ENCODE results near the gene CHAD.
"Not testable (repeated sequence)": the region's sequence is repeated elsewhere in the genome, so short reads cannot be mapped to it uniquely, and the experiment has no call there.

CHAD gene

GRCh38 chr17:50492214-50492613, 23.5 kb upstream of the CHAD start:
- DNase-seq, result no peak

GRCh38 chr17:50491505-50491904, 22.8 kb upstream of the CHAD start:
- DNase-seq, result no peak

DNA sequence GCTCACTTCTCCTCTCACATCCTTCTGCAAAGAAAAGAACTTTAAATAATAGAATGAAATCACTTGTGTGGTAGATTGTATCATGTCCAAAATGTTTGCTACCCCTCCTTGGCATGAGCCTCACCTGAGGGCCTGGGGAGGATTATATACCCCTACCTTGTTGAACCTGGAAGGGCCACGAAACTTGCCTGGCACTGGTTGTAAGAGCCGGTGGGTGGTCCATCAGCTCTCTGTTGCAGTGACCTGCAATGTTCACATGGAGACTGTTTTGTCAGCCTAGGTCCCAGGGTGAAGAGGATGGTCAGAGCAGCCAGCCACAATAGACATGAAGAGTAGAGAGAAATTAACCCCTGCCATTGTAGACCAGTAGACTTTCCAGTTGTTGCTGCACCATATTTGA, 20.2 kb upstream of the CHAD start:
- DNase-seq, result no peak

- DNase-seq, result no peak
Observed at GRCh38 chr17:50487213-50488096, 18.8 kb upstream of the CHAD start.

DNA sequence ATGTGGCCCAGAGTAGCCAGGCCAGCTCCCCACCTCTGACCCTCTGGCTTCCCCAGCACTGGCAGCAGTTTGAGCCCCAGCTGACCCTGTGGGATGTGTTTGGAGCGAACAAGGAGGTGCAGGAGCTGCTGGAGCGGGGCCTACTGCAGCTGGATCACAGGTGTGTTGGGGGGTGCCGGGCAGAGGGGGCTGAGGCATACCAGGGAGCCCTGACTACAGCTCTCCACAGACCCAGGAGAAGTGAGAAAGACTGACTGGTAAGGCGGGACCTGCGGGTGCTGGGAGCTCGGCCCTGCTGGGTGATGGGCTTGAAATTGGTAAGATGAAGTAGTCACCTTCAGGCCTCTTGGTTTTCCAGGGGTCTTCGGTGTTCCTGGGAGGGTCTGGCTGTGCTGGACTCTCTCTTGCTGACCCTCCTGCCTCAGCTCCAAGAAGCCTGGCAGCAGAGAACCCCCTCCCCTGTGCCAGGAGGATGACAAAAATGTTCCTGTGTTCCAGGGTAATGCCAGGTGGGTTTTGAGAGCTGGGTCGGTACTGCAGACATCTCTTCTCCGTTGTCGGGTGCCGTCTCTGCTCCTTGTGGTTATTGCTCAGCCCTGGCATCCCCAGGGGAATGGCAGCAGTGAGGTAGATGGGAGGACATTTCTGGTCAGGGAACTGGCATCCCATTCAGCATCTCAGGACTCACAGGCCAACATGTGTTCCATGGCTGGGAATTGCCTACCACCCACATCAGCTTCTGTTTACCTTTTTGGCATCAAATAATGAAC, 15.9 kb upstream of the CHAD start:
- DNase-seq, result no peak

- no peak for DNase-seq
Observed at GRCh38 chr17:50483266-50483665, 14.6 kb upstream of the CHAD start.

- peak; percentile 68 for DNase-seq
Observed at GRCh38 chr17:50482516-50482915, 13.8 kb upstream of the CHAD start.

GRCh38 chr17:50482110-50482509, 13.4 kb upstream of the CHAD start:
- DNase-seq, result no peak

GRCh38 chr17:50481648-50482047, 13.0 kb upstream of the CHAD start:
- DNase-seq, result no peak

DNA sequence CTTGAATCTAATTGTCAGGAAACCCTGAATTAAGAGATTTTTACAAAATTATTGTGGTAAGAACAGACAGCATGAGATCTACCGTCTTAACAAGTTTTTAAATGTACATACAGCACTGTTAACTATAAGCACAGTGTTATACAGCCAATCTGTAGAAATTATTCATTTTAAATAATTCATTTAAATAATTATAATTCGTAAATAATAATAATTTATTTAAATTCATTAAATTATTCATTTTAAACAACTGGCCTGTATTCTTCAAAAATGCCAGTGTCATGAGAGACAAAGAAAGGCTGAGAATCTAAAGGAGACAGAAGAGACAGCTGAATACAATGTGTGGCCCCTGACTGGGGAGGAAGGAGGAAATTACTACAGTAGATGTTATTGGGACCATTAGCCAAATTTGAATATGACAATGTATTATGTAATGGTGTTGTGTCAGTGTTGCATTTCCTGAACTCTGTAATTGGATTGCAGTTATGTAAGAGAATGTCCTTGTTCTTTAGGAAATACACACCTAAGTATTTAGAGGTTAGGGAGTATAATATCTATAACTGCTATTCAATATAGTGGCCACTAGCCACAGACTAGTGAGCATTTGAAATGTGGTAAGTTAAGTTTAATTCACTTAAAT, 12.3 kb upstream of the CHAD start:
- no peak for DNase-seq

DNA sequence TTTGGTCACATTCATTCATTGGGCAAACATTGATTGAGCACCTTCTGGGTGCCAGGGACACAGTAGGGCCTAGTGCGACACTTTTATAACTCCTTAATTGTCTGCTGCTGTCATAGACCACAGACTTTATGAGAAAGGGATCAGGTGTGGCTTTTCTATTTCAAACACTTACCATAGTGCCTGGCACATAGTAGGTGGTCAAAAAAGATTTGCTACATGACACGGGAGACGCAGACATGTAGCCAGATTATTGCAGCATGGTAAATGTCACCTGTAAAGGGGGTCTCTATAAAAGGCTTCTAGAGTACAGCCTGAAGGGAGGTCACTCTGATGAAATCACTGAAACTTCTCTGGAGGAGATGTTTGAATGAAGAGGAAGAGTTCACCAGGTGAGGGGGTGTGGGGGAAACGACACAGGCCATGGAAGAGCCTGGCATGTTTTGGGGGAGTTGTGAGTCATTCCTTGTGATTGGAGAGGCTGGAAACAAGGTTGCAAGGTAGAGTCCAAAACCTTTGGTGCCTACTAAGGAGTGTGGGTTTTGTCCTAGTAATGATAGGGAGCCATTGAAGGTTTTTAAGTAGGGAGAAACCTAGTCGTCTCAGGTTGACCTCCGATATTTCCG, 11.6 kb upstream of the CHAD start:
- no peak for DNase-seq

DNA sequence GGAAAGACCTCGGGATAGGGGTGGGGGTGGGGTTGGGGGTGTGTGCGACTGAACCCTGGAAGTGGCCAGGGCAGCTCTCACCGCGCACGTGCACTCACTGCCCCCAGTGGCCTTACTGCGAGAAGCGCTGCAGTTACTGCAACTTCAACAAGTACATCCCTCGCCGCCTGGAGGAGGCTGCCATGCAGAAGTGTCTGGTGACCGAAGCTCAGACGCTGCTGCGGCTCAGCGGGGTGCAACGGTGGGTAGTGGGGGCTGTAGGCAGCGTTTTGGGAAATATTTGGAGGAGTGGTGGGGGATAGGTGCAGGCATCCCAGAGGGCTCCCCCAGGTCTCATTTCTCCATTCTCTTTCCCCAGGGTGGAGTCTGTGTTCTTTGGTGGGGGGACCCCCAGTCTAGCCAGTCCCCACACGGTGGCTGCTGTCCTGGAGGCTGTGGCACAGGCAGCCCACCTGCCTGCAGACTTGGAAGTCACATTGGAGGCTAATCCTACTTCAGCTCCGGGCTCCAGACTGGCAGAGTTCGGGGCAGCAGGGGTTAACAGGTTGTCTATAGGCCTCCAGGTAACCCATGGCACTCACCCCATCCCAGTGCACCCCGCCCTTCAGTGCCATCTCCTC, 11.0 kb upstream of the CHAD start:
- DNase-seq, result peak; percentile 68

GRCh38 chr17:50478391-50479381, 10.0 kb upstream of the CHAD start, which contains the start of gene RSAD1:
Gene RSAD1, plus strand, starts transcription at chr17:50478860. Its CDS starts 25 bp downstream, at chr17:50478885.
- peak; percentile 86 for DNase-seq

GRCh38 chr17:50477976-50478375, 9.3 kb upstream of the CHAD start:
- no peak for DNase-seq

DNA sequence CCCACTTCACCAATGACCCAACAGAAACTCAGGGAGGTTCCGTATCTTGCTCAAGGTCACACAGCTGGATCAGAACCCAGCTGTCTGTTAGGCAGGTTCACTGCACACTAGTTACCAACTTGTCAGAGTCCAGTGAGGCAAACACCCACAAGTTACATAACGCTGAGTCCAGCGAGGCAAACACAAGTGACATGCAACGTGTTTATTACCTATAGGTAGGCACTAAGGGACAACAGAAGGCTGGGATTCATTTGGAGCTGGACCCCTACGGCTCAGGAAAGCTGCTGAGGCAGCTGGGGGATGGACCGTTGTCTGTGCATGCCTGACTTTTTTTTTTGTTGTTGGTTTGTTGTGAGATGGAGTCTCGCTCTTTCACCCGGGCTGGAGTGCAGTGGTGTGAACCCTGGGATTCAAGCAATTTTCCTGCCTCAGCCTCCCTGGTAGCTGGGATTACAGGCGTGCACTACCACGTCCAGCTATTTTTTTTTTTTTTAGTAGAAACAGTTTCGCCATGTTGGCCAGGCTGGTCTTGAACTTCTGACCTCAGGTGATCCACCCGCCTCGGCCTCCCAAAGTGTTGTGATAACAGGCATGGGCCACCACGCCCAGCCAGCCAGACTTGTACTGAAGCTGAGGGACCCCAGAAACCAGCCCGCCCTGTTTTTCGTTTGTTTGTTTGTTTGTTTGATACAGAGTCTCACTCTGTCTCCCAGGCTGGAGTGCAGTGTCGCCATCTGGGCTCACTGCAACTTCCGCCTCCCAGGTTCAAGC, 8.1 kb upstream of the CHAD start:
- DNase-seq, result no peak

DNA sequence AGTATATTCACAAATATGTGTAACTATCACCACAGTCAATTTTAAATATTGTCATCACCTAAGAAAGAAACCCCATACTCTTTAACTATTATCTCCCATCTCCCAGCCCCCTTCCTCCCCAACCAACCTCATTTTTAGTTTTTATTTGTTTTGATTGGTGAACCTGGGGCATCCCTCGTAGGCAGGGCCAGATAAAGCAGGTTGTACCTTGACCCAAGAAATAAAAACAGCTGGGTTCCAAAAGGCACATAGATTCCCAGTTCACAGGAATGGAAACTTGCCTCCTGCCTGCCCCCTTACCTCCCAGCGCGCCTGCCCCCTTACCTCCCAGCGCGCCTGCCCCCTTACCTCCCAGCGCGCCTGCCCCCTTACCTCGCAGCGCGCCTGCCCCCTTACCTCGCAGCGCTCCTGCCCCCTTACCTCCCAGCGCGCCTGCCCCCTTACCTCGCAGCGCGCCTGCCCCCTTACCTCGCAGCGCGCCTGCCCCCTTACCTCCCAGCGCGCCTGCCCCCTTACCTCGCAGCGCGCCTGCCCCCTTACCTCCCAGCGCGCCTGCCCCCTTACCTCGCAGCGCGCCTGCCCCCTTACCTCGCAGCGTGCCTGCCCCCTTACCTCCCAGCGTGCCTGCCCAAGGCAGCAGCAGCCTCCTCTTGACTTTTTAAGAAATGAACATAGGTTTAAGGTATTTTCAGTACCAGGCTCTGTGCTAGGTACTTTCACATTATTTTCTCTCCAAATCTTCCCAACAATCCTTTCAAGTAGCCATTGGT, 7.3 kb upstream of the CHAD start:
- not testable (repeated sequence) for DNase-seq

GRCh38 chr17:50475362-50475761, 6.7 kb upstream of the CHAD start:
- no peak for DNase-seq

DNA sequence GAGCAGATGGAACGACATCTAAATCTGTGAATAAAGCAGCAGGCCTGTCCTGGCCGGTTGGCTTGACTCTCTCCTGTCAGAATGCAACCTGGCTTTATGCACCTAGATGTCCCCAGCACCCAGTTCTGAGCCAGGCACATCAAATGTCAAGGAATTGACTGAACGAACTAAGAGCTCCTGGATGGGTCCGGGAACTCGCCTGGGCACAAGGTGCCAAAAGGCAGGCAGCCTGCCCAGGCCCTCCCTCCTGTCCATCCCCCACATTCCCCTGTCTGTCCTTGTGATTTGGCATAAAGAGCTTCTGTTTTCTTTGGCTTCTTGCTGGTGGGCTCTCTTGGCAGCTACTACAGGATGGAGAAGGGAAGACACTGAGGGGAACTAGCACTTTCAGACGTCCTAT, 5.8 kb upstream of the CHAD start:
- DNase-seq, result no peak

DNA sequence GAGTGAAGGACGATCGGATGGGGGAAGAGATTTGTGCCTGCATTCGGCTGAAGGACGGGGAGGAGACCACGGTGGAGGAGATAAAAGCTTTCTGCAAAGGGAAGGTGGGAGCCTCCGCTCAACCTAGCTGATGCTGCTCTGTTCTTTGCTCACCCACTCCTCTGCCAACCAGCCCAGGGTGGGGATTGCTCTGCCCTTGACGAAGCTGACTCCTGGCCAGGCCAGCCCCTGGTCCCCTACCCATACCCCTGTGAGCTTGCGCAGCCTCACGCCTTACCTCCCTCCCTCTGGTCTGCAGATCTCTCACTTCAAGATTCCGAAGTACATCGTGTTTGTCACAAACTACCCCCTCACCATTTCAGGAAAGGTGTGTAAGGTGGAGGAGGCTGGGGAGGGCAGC, 5.2 kb upstream of the CHAD start:
- no peak for DNase-seq

GRCh38 chr17:50472761-50473161, 4.1 kb upstream of the CHAD start:
- DNase-seq, result not testable (repeated sequence)
